Measurements from ENCODE around the gene CPM.

- TF ChIP-seq POLR2A (IDR thresholded peaks at IDR 0.05; ENCODE audit: low read depth, low read length), result no peak
- TF ChIP-seq CTCF (conservative IDR thresholded peaks at IDR 0.05; ENCODE audit: low read depth, low read length), result no peak
- no peak for TF ChIP-seq MAFK (IDR thresholded peaks at IDR 0.05; ENCODE audit: low read depth, low read length)
- no peak for TF ChIP-seq MXI1 (IDR thresholded peaks at IDR 0.05; ENCODE audit: borderline replicate concordance, low read depth, low read length)
- TF ChIP-seq SMC3 (IDR thresholded peaks at IDR 0.05; ENCODE audit: low read depth, low read length), result no peak
- no peak for TF ChIP-seq ELK1 (IDR thresholded peaks at IDR 0.05; ENCODE audit: borderline replicate concordance, low read depth, low read length)
- no peak for TF ChIP-seq CEBPB (IDR thresholded peaks at IDR 0.05; ENCODE audit: low read depth, low read length)
- TF ChIP-seq BHLHE40 (IDR thresholded peaks at IDR 0.05; ENCODE audit: low read depth, low read length), result no peak
- TF ChIP-seq NFE2L2 (IDR thresholded peaks at IDR 0.05; ENCODE audit: low read depth, low read length), result no peak
Observed at GRCh38 chr12:68945255-68945654, 12.3 kb upstream of the CPM start.
